Stimulated activated CD4-positive, alpha-beta T cell treated with anti-CD3 and anti-CD28 coated beads, Interleukin-1b, Interleukin-23, amount 100 ng/mL, for 1 hour (primary cell): ENCODE data around the gene ZNF827.

Experiments used
- DNase-seq, 2 donors: peaks; one replicate each; pipeline ENCODE4 v3.0.0-alpha.2; 2020; ENCODE audit warnings: low read depth in 2 of 2

Gene ZNF827

GRCh38 chr4:145827885-145828284, 110.7 kb downstream of the ZNF827 start:
- no peak for DNase-seq

GRCh38 chr4:145825255-145825654, 113.4 kb downstream of the ZNF827 start:
- no peak for DNase-seq

GRCh38 chr4:145824463-145824862, 114.2 kb downstream of the ZNF827 start:
- no peak for DNase-seq

- no peak for DNase-seq
Measured at GRCh38 chr4:145823743-145824142, 114.9 kb downstream of the ZNF827 start.

GRCh38 chr4:145822581-145822980, 116.0 kb downstream of the ZNF827 start:
- DNase-seq: no peak

- DNase-seq: no peak
Measured at GRCh38 chr4:145822181-145822580, 116.4 kb downstream of the ZNF827 start.

DNA sequence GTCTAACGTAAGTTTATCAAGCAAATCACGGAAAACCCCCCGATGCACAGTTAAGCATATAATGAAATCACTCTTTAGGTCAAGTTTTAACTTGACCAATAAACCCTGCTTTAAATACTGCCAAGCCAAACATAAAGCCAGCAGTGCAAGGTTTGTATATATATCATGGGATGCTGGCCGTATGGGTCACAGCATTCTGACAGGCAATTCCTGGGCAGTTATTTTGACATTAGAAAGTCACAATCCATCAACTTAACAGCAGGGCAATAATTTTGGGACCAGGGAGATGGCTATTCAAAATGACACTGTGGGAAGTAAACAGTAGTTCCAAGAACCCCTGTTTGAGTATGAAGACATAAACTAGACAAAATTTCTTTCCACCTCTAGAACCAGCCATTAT, 116.9 kb downstream of the ZNF827 start:
- no peak for DNase-seq

- no peak for DNase-seq
Measured at GRCh38 chr4:145820407-145820806, 118.2 kb downstream of the ZNF827 start.

DNA sequence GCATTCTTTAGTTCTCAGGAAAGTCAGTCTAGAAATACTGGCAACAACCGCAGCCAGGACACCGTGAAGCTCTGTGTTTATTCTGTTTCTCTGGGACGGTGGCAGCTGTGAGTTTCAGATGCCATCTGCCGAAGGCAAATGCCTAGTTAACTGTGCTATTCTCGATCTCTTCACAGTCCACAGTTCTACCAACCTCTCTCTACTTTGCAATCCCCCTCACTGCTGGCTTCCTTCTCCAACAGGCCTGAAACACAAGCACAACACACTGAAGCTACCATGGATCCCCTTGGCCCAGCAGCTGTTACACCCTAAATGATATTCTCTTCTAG, 118.8 kb downstream of the ZNF827 start:
- no peak for DNase-seq

DNA sequence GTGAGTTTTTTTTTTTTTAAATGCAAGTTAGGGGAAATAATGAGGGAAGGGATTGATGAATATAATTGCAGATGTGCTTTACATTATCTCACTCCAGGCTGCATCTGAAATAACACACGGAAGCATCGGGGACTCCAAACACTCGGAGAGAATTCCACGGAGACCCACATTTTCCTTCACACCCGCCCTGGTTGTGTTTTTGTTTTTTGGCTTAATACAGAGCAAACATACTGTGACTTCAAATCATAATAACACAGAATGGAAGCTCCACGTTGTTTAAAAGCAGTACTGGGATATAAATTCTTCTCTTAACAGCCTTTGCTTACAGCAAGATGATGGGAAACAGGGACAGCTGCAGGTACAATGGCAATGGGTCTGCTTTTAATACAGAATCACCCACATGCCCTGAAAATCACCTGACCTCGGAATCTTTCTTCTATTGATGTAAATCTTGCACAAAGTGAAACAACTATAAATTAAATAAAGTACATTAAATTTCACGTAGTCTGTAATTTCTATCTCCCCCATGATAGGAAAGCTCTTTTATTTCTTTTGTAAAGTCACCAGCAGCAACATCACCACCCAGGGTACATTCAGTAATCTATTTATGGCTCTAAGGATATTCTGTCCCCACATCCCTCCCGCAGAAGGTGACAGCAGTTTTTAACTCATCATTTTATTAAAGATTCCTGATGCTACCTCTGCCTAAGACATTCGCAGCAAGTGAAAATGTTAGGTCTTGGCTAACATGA, 119.3 kb downstream of the ZNF827 start:
- DNase-seq: no peak

- no peak for DNase-seq
Measured at GRCh38 chr4:145818011-145818410, 120.6 kb downstream of the ZNF827 start.

- no peak for DNase-seq
Measured at GRCh38 chr4:145816091-145816490, 122.5 kb downstream of the ZNF827 start.

DNA sequence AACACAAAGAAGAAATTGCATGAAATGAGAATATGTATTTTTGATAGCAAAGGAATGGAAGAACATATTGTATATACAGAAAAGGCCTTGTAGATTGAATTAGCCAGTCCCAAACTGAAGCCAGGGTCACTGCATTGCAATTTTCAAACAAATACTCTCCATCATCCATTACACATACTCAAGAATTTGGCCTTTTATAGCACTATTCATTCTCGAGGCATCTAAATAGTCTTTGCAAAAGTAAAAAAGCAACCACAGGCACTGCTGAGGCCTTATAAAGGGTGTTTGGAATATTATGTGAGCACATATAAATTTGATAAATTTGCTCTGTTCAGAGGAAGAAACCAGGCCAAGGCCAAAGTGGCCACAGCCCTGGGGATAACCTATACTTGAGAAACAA, 123.0 kb downstream of the ZNF827 start:
- no peak for DNase-seq

- DNase-seq: no peak
Measured at GRCh38 chr4:145815027-145815612, 123.5 kb downstream of the ZNF827 start.

GRCh38 chr4:145814246-145814645, 124.4 kb downstream of the ZNF827 start:
- DNase-seq: no peak

DNA sequence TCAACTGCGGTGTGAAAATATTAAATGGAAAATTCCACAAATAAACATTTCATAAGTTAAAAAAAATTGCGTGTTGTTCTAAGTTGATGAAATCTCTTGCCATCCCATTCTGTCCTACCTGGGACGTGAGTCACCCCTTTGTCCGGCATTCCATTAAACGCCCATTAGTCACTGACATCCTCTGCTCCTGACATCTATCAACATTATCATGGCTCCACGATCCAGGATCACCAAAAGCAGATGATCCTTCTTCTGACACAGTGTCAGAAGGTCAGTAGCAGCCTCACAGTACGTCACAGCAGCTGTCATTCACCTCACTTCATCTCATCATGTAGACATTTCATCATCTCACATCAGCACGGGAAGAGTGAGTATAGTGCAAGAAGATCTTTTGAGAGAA, 125.7 kb downstream of the ZNF827 start:
- no peak for DNase-seq

- no peak for DNase-seq
Measured at GRCh38 chr4:145808848-145809512, 129.6 kb downstream of the ZNF827 start.

DNA sequence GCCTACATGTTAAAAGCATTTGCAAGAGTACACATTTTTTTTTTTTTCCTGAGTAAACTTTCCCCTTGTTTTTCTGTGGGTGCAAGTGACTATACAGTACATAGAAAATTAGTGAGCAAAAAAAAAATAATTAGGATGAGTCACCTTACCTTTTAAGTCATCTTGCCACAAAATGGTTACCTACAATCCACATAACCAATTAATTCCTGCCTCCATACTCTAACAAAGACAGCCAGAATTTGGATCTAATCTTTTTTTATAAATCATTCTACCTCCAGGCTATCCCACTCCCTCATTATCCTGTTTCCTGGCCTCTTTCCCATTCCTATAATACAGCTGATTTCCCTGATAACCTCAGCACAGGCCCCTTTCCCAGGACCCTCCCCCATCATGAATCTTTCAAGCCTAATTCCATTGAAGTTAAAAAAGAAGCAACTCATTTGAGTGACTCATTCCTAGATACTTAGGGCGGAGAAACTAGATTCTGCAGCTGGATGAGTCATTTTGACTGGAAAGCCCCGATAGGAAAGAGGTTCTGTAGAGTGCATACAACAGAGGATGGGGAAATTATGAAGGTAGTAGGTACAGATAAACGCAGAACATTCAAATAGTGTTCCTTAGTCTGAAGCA, 130.5 kb downstream of the ZNF827 start:
- DNase-seq: no peak

GRCh38 chr4:145805490-145805889, 133.1 kb downstream of the ZNF827 start:
- DNase-seq: no peak

GRCh38 chr4:145804116-145804515, 134.5 kb downstream of the ZNF827 start:
- no peak for DNase-seq

- DNase-seq: no peak
Measured at GRCh38 chr4:145799223-145799622, 139.4 kb downstream of the ZNF827 start.

DNA sequence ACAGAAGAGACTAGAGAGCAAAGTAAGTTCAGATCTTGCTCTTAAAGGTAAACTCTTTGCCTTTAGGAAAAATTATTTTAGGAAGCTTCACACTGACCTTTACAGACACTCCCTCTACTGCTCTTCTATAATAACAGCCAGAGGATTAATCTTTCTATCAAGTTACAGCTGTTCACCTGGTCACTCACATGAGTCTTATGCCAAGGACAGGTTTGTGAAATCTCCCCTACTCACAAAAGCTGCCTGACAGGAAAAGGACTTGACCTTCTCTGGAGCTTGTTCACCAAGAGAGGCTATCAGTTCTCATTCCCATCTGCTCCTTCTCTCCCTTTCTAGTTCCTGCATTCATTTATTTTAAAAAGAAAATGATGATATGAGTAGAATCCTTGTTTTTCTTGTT, 141.3 kb downstream of the ZNF827 start:
- DNase-seq: no peak

- DNase-seq: no peak
Measured at GRCh38 chr4:145796346-145796745, 142.3 kb downstream of the ZNF827 start.
